GM19351 (cell line): ENCODE measurements around the gene PIGK.

Experiments
- ATAC-seq: cut with Tn5 transposase; IDR thresholded peaks from one replicate; pipeline ENCODE4 v1.9.1; 2021; ENCODE audit warnings: mild to moderate bottlenecking, moderate library complexity; ENCODE audit not compliant: unreplicated experiment

Gene PIGK

GRCh38 chr1:77103486-77103885, 115.7 kb downstream of the PIGK start:
- ATAC-seq, result no peak

GRCh38 chr1:77100875-77101274, 118.4 kb downstream of the PIGK start:
- ATAC-seq, result no peak

GRCh38 chr1:77096496-77097255, 122.6 kb downstream of the PIGK start:
- ATAC-seq, result no peak

- no peak for ATAC-seq
Measured at GRCh38 chr1:77095236-77095635, 124.0 kb downstream of the PIGK start.

- ATAC-seq, result no peak
Measured at GRCh38 chr1:77089756-77090155, 129.5 kb downstream of the PIGK start.

GRCh38 chr1:77085109-77085508, 134.1 kb downstream of the PIGK start:
- no peak for ATAC-seq

- ATAC-seq, result no peak
Measured at GRCh38 chr1:77084457-77084856, 134.8 kb downstream of the PIGK start.

GRCh38 chr1:77081834-77082233, 137.4 kb downstream of the PIGK start:
- ATAC-seq, result no peak

GRCh38 chr1:77076759-77077158, 142.5 kb downstream of the PIGK start:
- ATAC-seq, result no peak

- ATAC-seq, result no peak
Measured at GRCh38 chr1:77068013-77068412, 151.2 kb downstream of the PIGK start.

- no peak for ATAC-seq
Measured at GRCh38 chr1:77065693-77066342, 153.4 kb downstream of the PIGK start.

GRCh38 chr1:77064246-77064645, 155.0 kb downstream of the PIGK start:
- ATAC-seq, result no peak

- no peak for ATAC-seq
Measured at GRCh38 chr1:77063118-77063517, 156.1 kb downstream of the PIGK start.

GRCh38 chr1:77061162-77061561, 158.1 kb downstream of the PIGK start:
- no peak for ATAC-seq

- ATAC-seq, result no peak
Measured at GRCh38 chr1:77060000-77060399, 159.2 kb downstream of the PIGK start.

- no peak for ATAC-seq
Measured at GRCh38 chr1:77057994-77058585, 161.1 kb downstream of the PIGK start.

- ATAC-seq, result no peak
Measured at GRCh38 chr1:77056525-77056924, 162.7 kb downstream of the PIGK start.

GRCh38 chr1:77051425-77051824, 167.8 kb downstream of the PIGK start:
- no peak for ATAC-seq

- ATAC-seq, result no peak
Measured at GRCh38 chr1:77048615-77049005, 170.6 kb downstream of the PIGK start.

GRCh38 chr1:77047978-77048614, 171.1 kb downstream of the PIGK start:
- ATAC-seq, result no peak

GRCh38 chr1:77047575-77047974, 171.7 kb downstream of the PIGK start:
- no peak for ATAC-seq
